RPMI7951 (cell line): ENCODE data around the gene HMHB1. TPM values are rescaled to one million over a fixed set of nuclear protein-coding genes. Genes with fewer than 3 reads are reported as not detected.

Source experiments
- DNase-seq: peaks from one replicate; pipeline ENCODE4 v3.0.0-alpha.2; 2012; ENCODE audit warnings: low read depth
- total RNA-seq: library from RNA; depleted of rRNA; stranded (reverse); fragments of >200 nt; shearing (Covaris generic); gene quantifications from 2 replicates; pipeline ENCODE4 v1.2.3, GENCODE V29; 2014

HMHB1 gene
- total RNA-seq, 1 experiment from 2014 or later, result not detected

DNA sequence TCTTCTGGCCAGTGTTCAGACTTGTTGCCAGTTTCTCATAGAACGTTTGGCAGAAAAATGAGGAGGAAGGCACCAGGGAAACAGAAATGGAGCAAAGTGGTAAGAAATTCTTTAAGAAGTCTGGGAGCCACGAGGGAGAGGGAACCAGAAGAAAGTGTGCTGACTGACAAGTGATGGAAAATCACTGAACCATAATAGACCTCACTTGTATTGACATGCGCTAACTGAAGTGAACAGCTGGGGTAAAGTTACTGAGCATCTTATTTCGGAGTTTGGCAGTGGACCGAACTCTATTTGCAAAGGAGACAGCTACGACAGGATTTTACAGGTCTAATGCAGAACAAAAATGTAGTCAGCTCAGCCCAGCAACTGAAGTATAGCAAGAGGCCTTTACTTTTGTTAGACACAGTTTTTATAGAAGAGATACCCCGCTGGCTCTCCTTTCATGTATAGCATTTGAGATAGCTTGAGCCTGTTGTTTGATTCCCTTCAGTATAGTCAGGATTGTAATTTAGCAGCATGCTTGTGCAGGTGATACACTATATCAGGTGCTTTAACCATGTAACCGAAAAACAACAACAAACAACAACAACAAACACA lies 53.6 kb downstream of the HMHB1 start:
- no peak for DNase-seq
